Uterus (tissue), 4 donors: ENCODE results near the gene DCAF8L1. TPM values are rescaled to one million over a fixed set of nuclear protein-coding genes. Genes with fewer than 3 reads are reported as not detected.
"Not testable (repeated sequence)": the region's sequence is repeated elsewhere in the genome, so short reads cannot be mapped to it uniquely, and the experiment has no call there.

Experiments used
- DNase-seq, 2 donors: peaks; one replicate each; pipeline ENCODE4 v3.0.0-alpha.2; 2019 to 2020
- H3K27ac ChIP-seq, 2 donors: fragments of 200-600 bp; sonication (generic); 1 replicate in 1 of 2; 2 replicates in 1 of 2; pipeline ENCODE4 v1.5.1; 2016 to 2018
- H3K27me3 ChIP-seq, 2 donors: fragments of 200-600 bp; sonication (generic); one replicate each; pipeline ENCODE4 v1.5.1; 2018 to 2019; ENCODE audit warnings: control low read depth in 1 of 2
- H3K36me3 ChIP-seq, 2 donors: fragments of 200-600 bp; sonication (generic); one replicate each; pipeline ENCODE4 v1.5.1; 2019; ENCODE audit warnings: control low read depth in 1 of 2
- H3K4me1 ChIP-seq, 2 donors: fragments of 200-600 bp; sonication (generic); one replicate each; pipeline ENCODE4 v1.5.1; 2018 to 2019; ENCODE audit warnings: control low read depth in 1 of 2
- H3K4me3 ChIP-seq, 2 donors: fragments of 200-600 bp; sonication (generic); 1 replicate in 1 of 2; 2 replicates in 1 of 2; pipeline ENCODE4 v1.5.1; 2018 to 2019; ENCODE audit warnings: mild to moderate bottlenecking in 1 of 2
- H3K9me3 ChIP-seq, 2 donors: fragments of 200-600 bp; sonication (generic); one replicate each; pipeline ENCODE4 v1.5.1; 2019; ENCODE audit warnings: control low read depth in 1 of 2
- CTCF ChIP-seq, 4 experiments: fragments of 200-600 bp in 2 of 4; fragments of 450-650 bp in 2 of 4; sonication (generic) in 2 of 4; IDR thresholded peaks; one replicate each; pipeline ENCODE4 v1.5.1; 2016 to 2019; ENCODE audit warnings: antibody characterized with exemption in 4 of 4, mild to moderate bottlenecking in 2 of 4, moderate library complexity in 1 of 4
- POLR2A ChIP-seq, 2 donors: fragments of 450-650 bp; IDR thresholded peaks; one replicate each; pipeline ENCODE4 v1.6.1; 2016; ENCODE audit warnings: antibody characterized with exemption in 2 of 2, mild to moderate bottlenecking in 1 of 2, moderate library complexity in 1 of 2
- intact Hi-C: fragments of 100-400 bp; cut with DNase I; formaldehyde crosslinking; loops from one replicate; pipeline ENCODE4 v1.15.1; 2023; ENCODE audit warnings: low total_unique reads
- total RNA-seq, 4 donors: library from RNA; depleted of rRNA in 3 of 4; stranded (reverse); fragments of >200 nt in 3 of 4; gene quantifications; one replicate each; pipeline versions ENCODE4 v1.1.0 to v1.2.4, GENCODE V29; 2014 to 2023
- donor health status: DM: yes; HTN: yes; CAD: no.

The DCAF8L1 gene
- total RNA-seq, 4 donors from 2014 or later, result not detected

DNA sequence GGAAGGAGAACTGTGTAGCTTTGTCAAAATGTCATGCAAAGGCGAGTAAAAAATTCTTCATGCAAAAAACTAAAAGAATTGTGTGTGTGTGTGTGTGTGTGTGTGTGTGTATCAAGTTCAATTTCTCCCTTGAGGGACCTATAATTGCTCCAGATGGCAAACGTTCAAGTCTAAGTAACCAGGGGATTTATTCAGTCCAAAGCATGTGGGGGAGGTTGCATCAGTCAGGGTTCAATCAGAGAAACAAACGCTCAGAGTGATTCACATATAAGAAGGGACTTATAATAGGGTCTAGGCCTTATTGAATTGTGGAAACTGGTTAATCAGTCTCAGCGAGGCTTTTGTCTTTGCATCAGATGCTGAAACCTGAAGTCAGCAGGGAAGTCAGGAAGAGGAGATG, 5.0 kb downstream of the DCAF8L1 start:
- TF ChIP-seq CTCF (IDR thresholded peaks at IDR 0.05) (no peak), POLR2A (IDR thresholded peaks at IDR 0.05) (no peak)
- Histone ChIP-seq H3K27ac (no peak overlapping the region), H3K27me3 (peaks cover 0 to 2% of the 10 kb centered on the region in 2 donors), H3K36me3 (no peaks in the 10 kb centered on the region), H3K4me1 (no peaks in the 10 kb centered on the region), H3K9me3 (no peaks in the 10 kb centered on the region), H3K4me3 (no peak overlapping the region)
- intact Hi-C loops, result no loop called here
- DNase-seq, result no peak

DNA sequence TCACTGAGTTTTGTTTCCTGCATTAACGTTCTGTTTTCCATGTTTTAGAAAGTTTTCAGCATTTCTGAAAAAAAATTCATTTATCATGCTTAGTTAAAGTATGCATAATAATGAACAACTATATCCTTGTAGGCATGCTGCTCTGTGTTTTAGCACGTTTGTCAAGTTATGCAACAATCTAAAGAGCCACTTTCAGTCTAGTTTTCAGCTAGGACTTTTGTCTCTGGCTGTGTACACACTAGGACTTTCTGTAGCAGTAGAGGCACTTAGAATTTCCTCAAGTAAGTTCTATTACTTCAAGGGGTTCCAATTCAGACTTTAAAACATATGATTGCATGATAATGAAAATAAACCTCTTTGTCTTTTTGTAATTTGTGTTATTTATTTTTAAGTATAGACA, 12.4 kb downstream of the DCAF8L1 start:
- DNase-seq, result no peak
- Histone ChIP-seq H3K4me3 (no peak overlapping the region), H3K27me3 (peaks cover 0 to 16% of the 10 kb centered on the region in 2 donors), H3K36me3 (no peaks in the 10 kb centered on the region), H3K27ac (no peak overlapping the region), H3K9me3 (no peaks in the 10 kb centered on the region), H3K4me1 (no peaks in the 10 kb centered on the region)
- TF ChIP-seq POLR2A (IDR thresholded peaks at IDR 0.05) (no peak), CTCF (IDR thresholded peaks at IDR 0.05) (no peak)
- intact Hi-C loops, result no loop called here

DNA sequence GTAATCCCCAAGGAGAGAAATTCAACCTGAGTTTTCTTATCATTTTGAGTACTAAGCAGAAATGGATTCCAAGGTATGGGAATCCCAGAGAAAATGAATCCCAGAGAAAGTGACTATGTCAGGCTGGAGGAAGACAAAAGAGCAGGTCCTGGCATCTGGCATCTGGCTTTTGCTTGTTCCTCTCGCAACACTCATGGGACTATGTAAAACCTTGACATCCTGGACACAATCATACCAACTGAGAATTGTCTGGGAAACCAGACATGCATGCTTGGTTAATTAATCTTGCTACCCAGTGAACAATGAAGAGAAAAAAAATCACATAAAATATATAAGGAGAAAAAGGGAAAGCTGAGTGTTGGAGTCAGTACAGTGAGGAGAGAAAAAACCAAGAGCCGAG, 12.9 kb downstream of the DCAF8L1 start:
- Histone ChIP-seq H3K36me3 (no peaks in the 10 kb centered on the region), H3K9me3 (no peaks in the 10 kb centered on the region), H3K4me1 (no peaks in the 10 kb centered on the region), H3K27ac (no peak overlapping the region), H3K4me3 (no peak overlapping the region), H3K27me3 (peaks cover 0 to 16% of the 10 kb centered on the region in 2 donors)
- no peak for TF ChIP-seq CTCF (IDR thresholded peaks at IDR 0.05)
- TF ChIP-seq POLR2A (IDR thresholded peaks at IDR 0.05), result no peak
- intact Hi-C loops, result no loop called here
- DNase-seq, result no peak

- Histone ChIP-seq H3K27ac (no peak overlapping the region), H3K4me1 (no peaks in the 10 kb centered on the region), H3K4me3 (no peak overlapping the region), H3K36me3 (no peaks in the 10 kb centered on the region), H3K9me3 (no peaks in the 10 kb centered on the region), H3K27me3 (peaks cover 0 to 16% of the 10 kb centered on the region in 2 donors)
- no peak for TF ChIP-seq CTCF (IDR thresholded peaks at IDR 0.05)
- no peak for TF ChIP-seq POLR2A (IDR thresholded peaks at IDR 0.05)
- DNase-seq, result no peak
- intact Hi-C loops, result no loop called here
Observed at GRCh38 chrX:27966955-27967354, 14.3 kb downstream of the DCAF8L1 start.

GRCh38 chrX:27966492-27966891, 14.8 kb downstream of the DCAF8L1 start:
- H3K36me3 ChIP-seq, result no peaks in the 10 kb centered on the region
- DNase-seq, result no peak
- TF ChIP-seq POLR2A (IDR thresholded peaks at IDR 0.05) (no peak), CTCF (IDR thresholded peaks at IDR 0.05) (no peak)
- H3K27me3 ChIP-seq, result peaks cover 0 to 15% of the 10 kb centered on the region in 2 donors
- H3K27ac ChIP-seq, result no peak overlapping the region
- no peak overlapping the region for H3K4me3 ChIP-seq
- intact Hi-C loops, result no loop called here
- no peaks in the 10 kb centered on the region for H3K9me3 ChIP-seq
- H3K4me1 ChIP-seq, result no peaks in the 10 kb centered on the region

DNA sequence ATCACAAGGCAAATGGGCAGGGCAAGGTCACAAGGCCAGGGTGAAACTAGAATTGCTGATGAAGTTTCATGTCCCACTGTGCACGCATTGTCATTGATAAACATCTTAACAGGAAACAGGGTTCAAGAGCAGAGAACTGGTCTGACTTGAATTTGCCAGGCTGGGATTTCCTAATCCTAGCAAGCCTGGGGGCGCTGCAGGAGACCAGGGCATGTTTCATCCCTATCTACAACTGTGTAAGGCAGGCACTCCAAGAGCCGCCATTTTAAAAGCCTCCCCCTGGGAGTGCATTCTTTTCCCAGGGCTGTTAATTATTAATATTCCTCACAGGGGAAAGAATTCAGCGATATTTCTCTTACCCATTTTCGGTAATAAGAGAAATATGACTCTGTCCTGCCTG, 15.9 kb downstream of the DCAF8L1 start:
- H3K36me3 ChIP-seq, H3K27me3 ChIP-seq, H3K9me3 ChIP-seq, H3K4me3 ChIP-seq, H3K27ac ChIP-seq, H3K4me1 ChIP-seq, intact Hi-C loops, DNase-seq: not testable (repeated sequence)
